ENCODE measurements around the gene GM2A.

GM2A gene

DNA sequence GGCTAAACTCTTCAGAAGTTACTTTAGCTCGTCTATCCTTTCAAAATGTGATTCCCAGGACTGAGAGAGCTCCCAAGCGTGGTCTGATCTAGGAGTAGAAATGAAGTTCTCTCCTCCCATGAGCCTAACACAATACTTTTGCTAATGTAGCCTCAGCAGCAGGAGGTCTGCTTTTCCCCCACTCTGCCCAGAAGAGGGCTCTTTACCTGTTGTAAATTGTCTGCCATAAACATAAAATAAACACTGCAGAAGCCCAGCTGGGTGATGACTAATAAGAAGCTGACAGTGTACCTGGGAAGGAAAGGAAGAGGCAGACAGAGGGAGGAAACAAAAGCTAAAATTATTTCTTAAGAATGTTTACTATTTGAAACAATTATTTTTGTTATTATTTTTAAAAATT is 35.2 kb downstream of the GM2A start:
- Histone ChIP-seq H3K27ac (ENCODE audit: low read length, poor library complexity, severe bottlenecking) (no peak overlapping the region), H3K79me1 (replicated peaks; ENCODE audit: low read length, poor library complexity, severe bottlenecking) (no peaks in the 10 kb centered on the region), H2BK12ac (ENCODE audit: low read length in 2 of 2) (no peak overlapping the region), H4K91ac (ENCODE audit: low read length) (no peak overlapping the region), H3K36me3 (ENCODE audit: control insufficient read depth in 1 of 2, insufficient read depth in 2 of 2, low read depth in 1 of 2, low read length in 2 of 2) (no peaks in the 10 kb centered on the region), H3K4ac (ENCODE audit: low read depth in 1 of 2, low read length in 2 of 2) (no peak overlapping the region), H3K23ac (ENCODE audit: low read length in 2 of 2) (no peak overlapping the region), H3K4me2 (ENCODE audit: low read length, poor library complexity, severe bottlenecking) (no peak overlapping the region), H3K9ac (ENCODE audit: low read length) (no peak overlapping the region), H3K4me1 (ENCODE audit: control insufficient read depth, insufficient read depth, low read depth, low read length) (no peaks in the 10 kb centered on the region), H3K18ac (ENCODE audit: low read depth in 1 of 2, low read length in 2 of 2) (no peak overlapping the region), H2AFZ (ENCODE audit: low read depth, low read length) (no peak overlapping the region), H2BK120ac (ENCODE audit: low read depth, low read length) (no peak overlapping the region), H2AK5ac (ENCODE audit: low read length, severe bottlenecking) (no peak overlapping the region), H3K4me3 (ENCODE audit: insufficient read depth in 1 of 2, low read depth in 1 of 2, low read length in 2 of 2) (no peak overlapping the region), H4K8ac (ENCODE audit: low read length) (no peak overlapping the region), H3K14ac (ENCODE audit: low read length in 2 of 2) (no peak overlapping the region), H3K9me3 (ENCODE audit: control insufficient read depth, low read length) (no peaks in the 10 kb centered on the region), H3K27me3 (ENCODE audit: control insufficient read depth in 1 of 2, insufficient read depth in 1 of 2, low read length in 2 of 2) (peaks cover 4 to 10% of the 10 kb centered on the region in 2 experiments), H2BK5ac (ENCODE audit: low read depth, low read length, poor library complexity, severe bottlenecking) (no peak overlapping the region), H2BK15ac (ENCODE audit: low read depth, poor library complexity, severe bottlenecking) (no peak overlapping the region)
- 48% methylated on average over 2 of the region's 2 CpGs for WGBS
- DNase-seq: no peak

DNA sequence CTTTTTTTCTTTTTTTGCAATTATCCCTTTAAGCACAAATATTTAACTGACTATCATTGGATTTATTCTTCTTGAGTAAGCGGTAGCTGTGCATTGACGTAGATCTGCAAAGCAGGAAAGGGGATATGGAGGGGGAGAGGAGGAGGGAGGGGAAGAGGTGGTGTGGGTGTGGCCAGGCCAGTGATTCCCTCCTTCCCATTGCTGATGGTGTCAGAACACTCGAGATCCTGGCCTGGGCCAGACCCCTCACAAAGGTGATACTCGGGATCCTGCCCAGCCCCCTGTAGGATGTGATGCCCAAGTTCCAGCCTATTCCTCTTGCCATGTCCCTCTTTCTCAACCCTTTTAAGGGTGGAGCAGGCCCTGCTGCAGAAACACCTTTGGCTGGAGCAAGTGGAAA is 40.6 kb downstream of the GM2A start:
- H2BK12ac ChIP-seq (ENCODE audit: low read length in 2 of 2): no peak overlapping the region
- H3K27ac ChIP-seq (ENCODE audit: low read length, poor library complexity, severe bottlenecking): no peak overlapping the region
- H2AK5ac ChIP-seq (ENCODE audit: low read length, severe bottlenecking): no peak overlapping the region
- 56% methylated on average over 4 of the region's 4 CpGs for WGBS
- H2BK15ac ChIP-seq (ENCODE audit: low read depth, poor library complexity, severe bottlenecking): no peak overlapping the region
- H3K4me3 ChIP-seq (ENCODE audit: insufficient read depth in 1 of 2, low read depth in 1 of 2, low read length in 2 of 2): no peak overlapping the region
- no peak overlapping the region for H3K4ac ChIP-seq (ENCODE audit: low read depth in 1 of 2, low read length in 2 of 2)
- H4K91ac ChIP-seq (ENCODE audit: low read length): no peak overlapping the region
- no peak overlapping the region for H3K4me2 ChIP-seq (ENCODE audit: low read length, poor library complexity, severe bottlenecking)
- H3K18ac ChIP-seq (ENCODE audit: low read depth in 1 of 2, low read length in 2 of 2): no peak overlapping the region
- H2AFZ ChIP-seq (ENCODE audit: low read depth, low read length): no peak overlapping the region
- no peak overlapping the region for H2BK120ac ChIP-seq (ENCODE audit: low read depth, low read length)
- no peak overlapping the region for H2BK5ac ChIP-seq (ENCODE audit: low read depth, low read length, poor library complexity, severe bottlenecking)
- H3K9ac ChIP-seq (ENCODE audit: low read length): no peak overlapping the region
- no peaks in the 10 kb centered on the region for H3K36me3 ChIP-seq (ENCODE audit: control insufficient read depth in 1 of 2, insufficient read depth in 2 of 2, low read depth in 1 of 2, low read length in 2 of 2)
- DNase-seq: no peak
- no peaks in the 10 kb centered on the region for H3K79me1 ChIP-seq (replicated peaks; ENCODE audit: low read length, poor library complexity, severe bottlenecking)
- H3K9me3 ChIP-seq (ENCODE audit: control insufficient read depth, low read length): no peaks in the 10 kb centered on the region
- H3K14ac ChIP-seq (ENCODE audit: low read length in 2 of 2): no peak overlapping the region
- H3K23ac ChIP-seq (ENCODE audit: low read length in 2 of 2): no peak overlapping the region
- no peaks in the 10 kb centered on the region for H3K4me1 ChIP-seq (ENCODE audit: control insufficient read depth, insufficient read depth, low read depth, low read length)
- H4K8ac ChIP-seq (ENCODE audit: low read length): no peak overlapping the region
- peaks cover 9 to 15% of the 10 kb centered on the region in 2 experiments for H3K27me3 ChIP-seq (ENCODE audit: control insufficient read depth in 1 of 2, insufficient read depth in 1 of 2, low read length in 2 of 2)

DNA sequence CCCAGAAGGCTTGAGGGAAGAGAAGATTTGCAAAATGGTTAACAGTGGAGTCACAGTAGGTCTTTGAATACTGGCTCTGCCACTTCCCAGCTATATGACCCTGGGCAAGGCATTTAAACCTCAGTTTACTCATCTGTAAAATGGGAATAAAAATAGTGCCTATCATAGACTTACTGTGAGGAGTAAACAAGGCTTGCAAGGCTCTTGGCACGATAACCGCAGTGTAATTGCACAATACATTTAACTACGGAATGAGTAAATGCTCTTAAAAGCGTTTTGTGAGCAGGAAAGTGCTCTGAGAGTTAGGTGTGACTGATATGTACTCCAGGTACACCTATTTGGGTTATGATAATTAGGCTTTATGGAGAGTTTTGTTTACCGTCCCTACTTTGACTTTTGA is 42.2 kb downstream of the GM2A start:
- Histone ChIP-seq H2BK12ac (ENCODE audit: low read length in 2 of 2) (no peak overlapping the region), H2AFZ (ENCODE audit: low read depth, low read length) (no peak overlapping the region), H3K79me1 (replicated peaks; ENCODE audit: low read length, poor library complexity, severe bottlenecking) (no peaks in the 10 kb centered on the region), H3K14ac (ENCODE audit: low read length in 2 of 2) (no peak overlapping the region), H2AK5ac (ENCODE audit: low read length, severe bottlenecking) (no peak overlapping the region), H3K18ac (ENCODE audit: low read depth in 1 of 2, low read length in 2 of 2) (no peak overlapping the region), H4K91ac (ENCODE audit: low read length) (no peak overlapping the region), H2BK15ac (ENCODE audit: low read depth, poor library complexity, severe bottlenecking) (no peak overlapping the region), H3K9ac (ENCODE audit: low read length) (no peak overlapping the region), H2BK5ac (ENCODE audit: low read depth, low read length, poor library complexity, severe bottlenecking) (no peak overlapping the region), H3K4me3 (ENCODE audit: insufficient read depth in 1 of 2, low read depth in 1 of 2, low read length in 2 of 2) (no peak overlapping the region), H3K23ac (ENCODE audit: low read length in 2 of 2) (no peak overlapping the region), H3K9me3 (ENCODE audit: control insufficient read depth, low read length) (no peaks in the 10 kb centered on the region), H3K36me3 (ENCODE audit: control insufficient read depth in 1 of 2, insufficient read depth in 2 of 2, low read depth in 1 of 2, low read length in 2 of 2) (no peaks in the 10 kb centered on the region), H3K27ac (ENCODE audit: low read length, poor library complexity, severe bottlenecking) (no peak overlapping the region), H3K4ac (ENCODE audit: low read depth in 1 of 2, low read length in 2 of 2) (no peak overlapping the region), H3K27me3 (ENCODE audit: control insufficient read depth in 1 of 2, insufficient read depth in 1 of 2, low read length in 2 of 2) (peaks cover 9 to 24% of the 10 kb centered on the region in 2 experiments), H2BK120ac (ENCODE audit: low read depth, low read length) (no peak overlapping the region), H3K4me2 (ENCODE audit: low read length, poor library complexity, severe bottlenecking) (no peak overlapping the region), H3K4me1 (ENCODE audit: control insufficient read depth, insufficient read depth, low read depth, low read length) (no peaks in the 10 kb centered on the region), H4K8ac (ENCODE audit: low read length) (no peak overlapping the region)
- WGBS: 89% methylated on average over 5 of the region's 5 CpGs
- no peak for DNase-seq

DNA sequence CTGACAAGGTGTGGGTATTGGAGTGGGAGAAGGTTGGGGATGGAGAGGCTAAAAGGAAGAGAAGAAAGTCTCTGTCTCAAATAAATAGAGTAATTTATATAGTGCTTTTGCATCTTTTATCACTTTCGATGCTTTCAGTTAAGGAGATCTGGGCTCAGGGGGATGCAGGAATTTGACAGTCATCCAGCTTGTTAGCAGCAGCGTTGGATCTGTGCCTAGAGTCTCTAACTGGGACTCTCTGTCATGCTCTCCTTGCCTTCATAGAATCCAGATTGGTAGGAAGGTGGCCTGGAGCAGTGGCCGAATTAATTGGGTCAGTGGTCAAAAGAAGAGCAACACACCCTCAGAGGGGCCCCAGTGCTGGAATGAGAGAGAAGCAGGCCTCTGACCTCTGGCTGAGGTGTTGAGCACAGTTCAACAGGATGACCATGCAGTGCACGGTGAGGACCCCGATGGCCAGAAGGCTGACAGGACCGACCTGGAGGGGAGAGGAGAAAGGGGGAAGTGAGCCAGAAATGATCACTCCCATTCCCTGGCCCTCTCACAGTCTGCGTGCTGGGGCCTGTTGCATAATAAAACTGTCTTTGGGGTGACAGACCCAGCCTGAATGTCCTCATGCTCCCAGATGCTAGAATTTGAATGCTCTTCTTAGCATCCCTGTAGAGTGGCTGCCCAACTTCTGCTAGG is 42.9 kb downstream of the GM2A start:
- no peaks in the 10 kb centered on the region for H3K36me3 ChIP-seq (ENCODE audit: control insufficient read depth in 1 of 2, insufficient read depth in 2 of 2, low read depth in 1 of 2, low read length in 2 of 2)
- DNase-seq: no peak
- no peaks in the 10 kb centered on the region for H3K4me1 ChIP-seq (ENCODE audit: control insufficient read depth, insufficient read depth, low read depth, low read length)
- no peak overlapping the region for H4K8ac ChIP-seq (ENCODE audit: low read length)
- H3K27ac ChIP-seq (ENCODE audit: low read length, poor library complexity, severe bottlenecking): no peak overlapping the region
- no peak overlapping the region for H3K18ac ChIP-seq (ENCODE audit: low read depth in 1 of 2, low read length in 2 of 2)
- H3K4me3 ChIP-seq (ENCODE audit: insufficient read depth in 1 of 2, low read depth in 1 of 2, low read length in 2 of 2): no peak overlapping the region
- H3K14ac ChIP-seq (ENCODE audit: low read length in 2 of 2): no peak overlapping the region
- H3K79me1 ChIP-seq (replicated peaks; ENCODE audit: low read length, poor library complexity, severe bottlenecking): no peaks in the 10 kb centered on the region
- H2BK15ac ChIP-seq (ENCODE audit: low read depth, poor library complexity, severe bottlenecking): no peak overlapping the region
- H2BK5ac ChIP-seq (ENCODE audit: low read depth, low read length, poor library complexity, severe bottlenecking): no peak overlapping the region
- no peak overlapping the region for H2BK12ac ChIP-seq (ENCODE audit: low read length in 2 of 2)
- H3K9me3 ChIP-seq (ENCODE audit: control insufficient read depth, low read length): no peaks in the 10 kb centered on the region
- H4K91ac ChIP-seq (ENCODE audit: low read length): no peak overlapping the region
- no peak overlapping the region for H2AFZ ChIP-seq (ENCODE audit: low read depth, low read length)
- WGBS: 75% methylated on average over 7 of the region's 7 CpGs
- no peak overlapping the region for H3K4me2 ChIP-seq (ENCODE audit: low read length, poor library complexity, severe bottlenecking)
- no peak overlapping the region for H2BK120ac ChIP-seq (ENCODE audit: low read depth, low read length)
- H3K9ac ChIP-seq (ENCODE audit: low read length): no peak overlapping the region
- H3K4ac ChIP-seq (ENCODE audit: low read depth in 1 of 2, low read length in 2 of 2): no peak overlapping the region
- H3K27me3 ChIP-seq (ENCODE audit: control insufficient read depth in 1 of 2, insufficient read depth in 1 of 2, low read length in 2 of 2): peaks cover 9 to 30% of the 10 kb centered on the region in 2 experiments
- no peak overlapping the region for H2AK5ac ChIP-seq (ENCODE audit: low read length, severe bottlenecking)
- no peak overlapping the region for H3K23ac ChIP-seq (ENCODE audit: low read length in 2 of 2)

All from mesenchymal stem cell (in vitro differentiated cells and primary cell).